ENCODE results near the gene PTPRN2.

The PTPRN2 gene

DNA sequence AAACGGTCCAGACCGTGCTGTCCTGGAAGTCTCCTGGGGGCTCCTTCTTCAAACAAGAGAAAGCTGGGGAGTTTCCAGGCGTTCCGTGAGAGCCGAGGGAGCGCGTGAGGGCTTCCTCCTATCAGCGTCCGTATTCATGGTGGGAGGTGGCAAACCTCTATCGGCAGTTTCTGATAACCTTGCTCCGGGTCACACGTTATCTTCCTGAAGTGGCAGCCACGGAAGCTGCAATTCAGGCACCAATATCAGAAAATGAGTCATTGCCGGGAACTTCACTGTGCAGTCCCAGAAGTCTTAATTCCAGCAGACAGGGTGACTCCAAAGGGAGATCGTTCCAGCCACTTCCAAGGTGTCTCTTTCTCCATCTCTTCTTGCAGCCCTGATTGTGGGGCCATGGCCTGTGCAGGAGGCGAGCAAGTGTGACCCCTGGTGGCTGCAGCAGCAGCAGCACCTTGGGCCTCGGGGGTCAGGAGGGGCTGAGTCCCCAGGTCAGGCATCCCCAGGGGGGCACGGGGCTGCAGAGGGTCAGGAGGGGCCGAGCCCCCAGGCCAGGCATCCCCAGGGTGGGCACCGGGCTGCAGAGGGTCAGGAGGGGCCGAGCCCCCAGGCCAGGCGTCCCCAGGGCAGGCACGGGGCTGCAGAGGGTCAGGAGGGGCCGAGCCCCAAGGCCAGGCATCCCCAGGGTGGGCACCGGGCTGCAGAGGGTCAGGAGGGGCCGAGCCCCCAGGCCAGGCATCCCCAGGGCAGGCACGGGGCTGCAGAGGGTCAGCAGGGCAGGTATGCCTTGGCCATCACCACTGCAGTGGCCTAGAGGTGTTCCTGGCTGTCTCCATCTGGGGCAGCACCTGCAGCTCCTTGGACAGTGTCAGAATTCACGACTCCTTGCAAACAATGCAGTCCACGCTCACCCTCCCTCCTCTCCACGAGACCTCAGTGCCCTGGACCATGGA lies 712.1 kb downstream of the PTPRN2 start:
- DNase-seq (ENCODE audit: low spot score) = no peak
- TF ChIP-seq CTCF (IDR thresholded peaks at IDR 0.05; ENCODE audit: borderline replicate concordance, control extremely low read depth, extremely low read depth, insufficient read depth, missing control alignments) = no peak
- in situ Hi-C loops (cut with MboI; ENCODE audit: low sequenced_read_pairs, unreplicated experiment) = no loop called here

DNA sequence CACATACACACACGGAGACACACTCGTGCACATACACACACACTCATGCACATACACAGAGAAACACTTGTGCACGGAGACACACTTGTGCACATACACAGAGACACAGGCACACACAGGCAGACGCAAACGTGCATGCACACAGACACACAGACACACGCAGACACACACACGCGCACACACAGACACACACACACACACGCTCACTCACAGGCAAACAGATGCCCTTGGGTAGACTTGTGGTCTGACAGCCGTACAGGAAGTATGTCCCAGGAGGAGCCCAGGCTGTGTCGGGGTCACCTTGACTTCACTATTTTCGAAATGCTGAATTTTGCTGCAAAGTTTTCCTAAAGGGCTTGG lies 712.8 kb downstream of the PTPRN2 start:
- DNase-seq (ENCODE audit: low spot score) = no peak
- in situ Hi-C loops (cut with MboI; ENCODE audit: low sequenced_read_pairs, unreplicated experiment) = no loop called here

DNA sequence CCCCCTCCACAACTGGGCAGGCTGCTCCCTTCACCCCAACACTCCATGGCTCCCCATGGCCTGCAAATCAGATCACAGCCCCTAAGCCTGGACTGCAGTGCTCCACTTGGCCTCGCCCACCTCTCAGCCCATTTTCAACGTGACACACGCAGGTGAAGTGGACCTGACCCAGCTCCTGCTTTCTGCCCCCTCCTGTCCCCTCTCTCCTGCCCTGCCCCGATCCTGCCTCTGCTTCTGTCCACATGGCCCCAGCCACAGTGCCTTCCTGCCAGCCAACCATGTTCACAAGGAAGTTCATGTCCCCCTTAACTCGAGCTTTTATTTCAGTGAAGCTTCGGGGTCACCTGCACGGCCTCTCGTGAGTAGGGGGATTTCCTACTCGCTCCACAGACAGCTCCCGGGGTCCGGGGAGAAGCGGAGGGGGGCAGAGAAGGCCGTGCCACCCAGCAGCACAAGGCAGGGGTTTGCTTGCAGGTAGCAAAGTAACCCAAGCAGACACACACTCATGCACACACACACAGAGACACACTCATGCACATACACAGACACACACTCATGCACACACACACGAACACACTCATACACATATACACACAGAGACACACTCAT lies 713.3 kb downstream of the PTPRN2 start:
- TF ChIP-seq CTCF (IDR thresholded peaks at IDR 0.05; ENCODE audit: borderline replicate concordance, control extremely low read depth, extremely low read depth, insufficient read depth, missing control alignments) = no peak
- in situ Hi-C loops (cut with MboI; ENCODE audit: low sequenced_read_pairs, unreplicated experiment) = no loop called here
- no peak for DNase-seq (ENCODE audit: low spot score)

More for the DNA sequence above, 712.8 kb downstream of the PTPRN2 start:
- TF ChIP-seq CTCF (IDR thresholded peaks at IDR 0.05; ENCODE audit: borderline replicate concordance, control extremely low read depth, extremely low read depth, insufficient read depth, missing control alignments) = no peak

DNA sequence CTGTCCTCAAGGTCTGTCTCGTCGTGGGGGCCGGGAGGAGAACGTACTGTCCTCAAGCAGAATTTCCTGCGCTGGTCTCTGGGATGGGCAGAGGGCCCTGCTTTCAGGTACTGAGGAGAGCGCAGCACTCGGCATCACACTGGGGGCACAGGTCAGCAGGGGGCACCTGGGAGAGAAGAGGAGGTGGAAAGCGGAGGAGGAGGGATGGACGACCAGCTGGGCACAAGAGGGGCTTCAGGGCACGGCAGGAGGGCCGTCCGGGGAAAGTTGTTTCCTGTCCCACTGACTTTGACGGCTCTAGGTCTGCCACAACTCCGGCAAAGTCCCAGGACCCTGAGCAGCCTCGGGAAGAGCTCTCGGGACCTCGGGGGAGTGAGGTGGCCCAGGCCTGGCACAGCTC lies 714.0 kb downstream of the PTPRN2 start:
- DNase-seq (ENCODE audit: low spot score) = no peak
- TF ChIP-seq CTCF (IDR thresholded peaks at IDR 0.05; ENCODE audit: borderline replicate concordance, control extremely low read depth, extremely low read depth, insufficient read depth, missing control alignments) = no peak
- in situ Hi-C loops (cut with MboI; ENCODE audit: low sequenced_read_pairs, unreplicated experiment) = no loop called here

DNA sequence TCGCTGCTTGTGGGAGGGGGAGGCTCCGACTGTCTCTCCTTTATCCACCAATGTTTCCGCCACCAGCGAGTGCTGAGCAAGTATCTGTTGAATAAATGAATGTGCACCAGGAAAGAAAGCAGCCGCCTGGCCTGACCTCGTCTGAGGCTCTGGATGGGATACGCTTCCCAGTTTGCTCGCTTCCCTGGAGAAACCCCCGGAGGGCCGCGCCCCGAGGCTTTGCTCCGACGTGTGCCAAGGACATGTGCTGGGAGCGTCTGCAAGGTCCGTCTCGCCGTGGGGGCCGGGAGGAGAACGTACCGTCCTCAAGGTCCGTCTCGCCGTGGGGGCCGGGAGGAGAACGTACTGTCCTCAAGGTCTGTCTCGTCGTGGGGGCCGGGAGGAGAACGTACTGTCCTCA lies 714.4 kb downstream of the PTPRN2 start:
- TF ChIP-seq CTCF (IDR thresholded peaks at IDR 0.05; ENCODE audit: borderline replicate concordance, control extremely low read depth, extremely low read depth, insufficient read depth, missing control alignments) = no peak
- DNase-seq (ENCODE audit: low spot score) = no peak
- in situ Hi-C loops (cut with MboI; ENCODE audit: low sequenced_read_pairs, unreplicated experiment) = no loop called here

GRCh38 chr7:157872447-157872846 lies 715.2 kb downstream of the PTPRN2 start:
- DNase-seq (ENCODE audit: low spot score) = no peak
- no peak for TF ChIP-seq CTCF (IDR thresholded peaks at IDR 0.05; ENCODE audit: borderline replicate concordance, control extremely low read depth, extremely low read depth, insufficient read depth, missing control alignments)
- in situ Hi-C loops (cut with MboI; ENCODE audit: low sequenced_read_pairs, unreplicated experiment) = no loop called here
